ENCODE results near the gene MFSD6. TPM values are rescaled to one million over a fixed set of nuclear protein-coding genes. Genes with fewer than 3 reads are reported as not detected.

The MFSD6 gene
- total RNA-seq, 1 donor from 2014 or later = 0.37 TPM

DNA sequence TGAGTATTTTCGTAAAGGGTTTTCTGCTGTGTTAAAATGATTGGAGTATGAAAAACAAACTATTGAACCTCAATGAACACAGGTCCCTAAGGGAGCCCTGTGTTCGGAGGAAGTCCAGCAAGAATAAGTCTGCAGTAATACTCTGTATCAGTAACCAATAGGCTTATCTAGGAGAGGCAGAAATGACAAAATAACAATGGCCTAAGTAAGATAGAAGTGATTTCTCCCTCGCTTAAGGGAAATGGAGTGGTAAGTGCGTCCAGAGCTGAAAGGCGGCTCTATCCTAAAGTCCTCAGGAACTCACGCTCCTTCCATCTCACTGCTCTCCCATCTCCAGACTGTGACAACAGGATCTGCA is 29.3 kb upstream of the MFSD6 start:
- Histone ChIP-seq H3K27ac (no peak overlapping the region), H3K4me3 (no peak overlapping the region)

DNA sequence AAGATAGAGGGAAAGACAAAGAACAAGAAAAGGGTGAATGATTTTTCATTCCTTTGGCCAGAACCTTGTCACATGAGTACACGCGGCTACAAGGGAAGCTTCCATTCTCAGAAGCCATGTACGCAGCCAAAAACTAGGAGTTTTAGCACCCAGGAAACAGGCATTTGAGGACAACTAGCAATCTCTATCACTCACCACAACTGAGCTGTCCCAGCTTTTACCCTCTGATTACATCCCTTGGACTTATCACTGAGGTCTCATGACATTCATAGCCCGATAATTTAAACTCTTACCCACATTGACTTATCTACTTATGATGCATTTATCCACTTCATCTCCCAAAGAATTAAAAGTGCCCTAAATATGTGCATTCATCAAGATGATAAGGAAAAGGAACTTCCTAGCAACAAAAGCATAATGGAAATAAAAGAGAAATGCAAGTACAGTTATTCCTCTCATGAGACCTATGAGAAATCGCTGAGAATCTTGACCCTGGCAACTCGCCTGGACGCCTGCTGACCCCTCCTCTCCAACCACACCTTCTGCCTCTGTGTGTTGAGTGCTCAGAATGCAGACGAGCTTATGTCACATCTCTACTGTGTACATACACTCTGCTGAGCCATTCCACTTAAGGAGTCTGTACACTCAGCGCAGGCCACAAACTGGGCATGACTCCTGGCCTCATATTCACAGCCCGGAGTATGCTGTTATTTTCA is 28.7 kb upstream of the MFSD6 start:
- Mint-ChIP-seq H3K4me3 (no peak overlapping the region), H3K27me3 (ENCODE audit: insufficient read depth, low read depth) (no peaks in the 10 kb centered on the region), H3K27ac (no peak overlapping the region), H3K4me1 (no peaks in the 10 kb centered on the region), H3K36me3 (no peaks in the 10 kb centered on the region), H3K9me3 (no peaks in the 10 kb centered on the region)
- Histone ChIP-seq H3K4me3 (no peak overlapping the region), H2AFZ (replicated peaks) (peak overlapping the region; percentile 10), H3K9ac (no peak overlapping the region), H3K27me3 (no peaks in the 10 kb centered on the region), H4K20me1 (ENCODE audit: low read depth) (no peaks in the 10 kb centered on the region), H3K4me1 (no peaks in the 10 kb centered on the region), H3K36me3 (no peaks in the 10 kb centered on the region), H3K4me2 (no peak overlapping the region), H3K9me3 (ENCODE audit: low read depth) (no peaks in the 10 kb centered on the region), H3K79me2 (ENCODE audit: low read depth) (no peaks in the 10 kb centered on the region), H3K27ac (no peak overlapping the region), H3F3A (ENCODE audit: low read depth) (no peaks in the 10 kb centered on the region)
- TF ChIP-seq EZH2 (IDR thresholded peaks at IDR 0.05) = no peak
- TF ChIP-seq EZH2phosphoT487 (IDR thresholded peaks at IDR 0.05) = no peak
- TF ChIP-seq, protein P1, sequence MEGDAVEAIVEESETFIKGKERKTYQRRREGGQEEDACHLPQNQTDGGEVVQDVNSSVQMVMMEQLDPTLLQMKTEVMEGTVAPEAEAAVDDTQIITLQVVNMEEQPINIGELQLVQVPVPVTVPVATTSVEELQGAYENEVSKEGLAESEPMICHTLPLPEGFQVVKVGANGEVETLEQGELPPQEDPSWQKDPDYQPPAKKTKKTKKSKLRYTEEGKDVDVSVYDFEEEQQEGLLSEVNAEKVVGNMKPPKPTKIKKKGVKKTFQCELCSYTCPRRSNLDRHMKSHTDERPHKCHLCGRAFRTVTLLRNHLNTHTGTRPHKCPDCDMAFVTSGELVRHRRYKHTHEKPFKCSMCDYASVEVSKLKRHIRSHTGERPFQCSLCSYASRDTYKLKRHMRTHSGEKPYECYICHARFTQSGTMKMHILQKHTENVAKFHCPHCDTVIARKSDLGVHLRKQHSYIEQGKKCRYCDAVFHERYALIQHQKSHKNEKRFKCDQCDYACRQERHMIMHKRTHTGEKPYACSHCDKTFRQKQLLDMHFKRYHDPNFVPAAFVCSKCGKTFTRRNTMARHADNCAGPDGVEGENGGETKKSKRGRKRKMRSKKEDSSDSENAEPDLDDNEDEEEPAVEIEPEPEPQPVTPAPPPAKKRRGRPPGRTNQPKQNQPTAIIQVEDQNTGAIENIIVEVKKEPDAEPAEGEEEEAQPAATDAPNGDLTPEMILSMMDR (IDR thresholded peaks at IDR 0.05) = no peak
- no peak for DNase-seq (ENCODE audit: low spot score)

More for the DNA sequence above, 29.3 kb upstream of the MFSD6 start:
- Histone ChIP-seq H2AFZ (replicated peaks) (peak overlapping the region; percentile 10), H3K9ac (no peak overlapping the region), H3K36me3 (no peaks in the 10 kb centered on the region), H3K27me3 (no peaks in the 10 kb centered on the region), H3K9me3 (ENCODE audit: low read depth) (no peaks in the 10 kb centered on the region), H3K79me2 (ENCODE audit: low read depth) (no peaks in the 10 kb centered on the region), H3K4me2 (no peak overlapping the region), H3K4me1 (no peaks in the 10 kb centered on the region), H3F3A (ENCODE audit: low read depth) (no peaks in the 10 kb centered on the region), H4K20me1 (ENCODE audit: low read depth) (no peaks in the 10 kb centered on the region)
- TF ChIP-seq, protein P1 (IDR thresholded peaks at IDR 0.05) = no peak
- TF ChIP-seq EZH2phosphoT487 (IDR thresholded peaks at IDR 0.05) = no peak
- no peak for TF ChIP-seq EZH2 (IDR thresholded peaks at IDR 0.05)
- no peaks in the 10 kb centered on the region for H3K9me3 Mint-ChIP-seq
- H3K36me3 Mint-ChIP-seq = no peaks in the 10 kb centered on the region
- no peak overlapping the region for H3K27ac Mint-ChIP-seq
- no peaks in the 10 kb centered on the region for H3K27me3 Mint-ChIP-seq (ENCODE audit: insufficient read depth, low read depth)
- no peak overlapping the region for H3K4me3 Mint-ChIP-seq
- no peak for DNase-seq (ENCODE audit: low spot score)
- H3K4me1 Mint-ChIP-seq = no peaks in the 10 kb centered on the region

DNA sequence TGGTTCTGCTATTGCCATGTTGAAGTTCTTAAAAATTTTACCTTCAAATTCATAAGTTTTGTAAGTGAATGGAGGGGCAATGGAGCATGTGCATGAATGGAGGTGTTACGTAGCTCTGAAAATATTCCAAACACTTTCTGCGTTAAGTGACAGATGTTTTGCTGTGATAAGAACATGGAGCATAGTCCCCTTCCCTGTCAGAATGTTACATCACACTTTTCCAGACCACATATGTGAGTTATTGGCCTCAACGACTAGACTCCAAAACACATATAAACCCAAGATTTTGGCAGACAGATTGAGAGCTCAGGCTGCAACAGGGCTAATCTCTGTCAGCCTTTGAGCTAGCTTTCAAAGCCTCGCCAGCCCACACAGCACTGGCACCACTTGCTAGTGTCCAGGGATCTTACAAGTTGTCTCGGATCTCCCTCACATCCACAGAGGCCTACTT is 27.2 kb upstream of the MFSD6 start:
- no peaks in the 10 kb centered on the region for H3K4me1 ChIP-seq
- H3K27ac ChIP-seq = no peak overlapping the region
- no peaks in the 10 kb centered on the region for H3K36me3 Mint-ChIP-seq
- H3K9ac ChIP-seq = no peak overlapping the region
- no peaks in the 10 kb centered on the region for H3K27me3 Mint-ChIP-seq (ENCODE audit: insufficient read depth, low read depth)
- no peak overlapping the region for H3K4me3 Mint-ChIP-seq
- H4K20me1 ChIP-seq (ENCODE audit: low read depth) = no peaks in the 10 kb centered on the region
- no peaks in the 10 kb centered on the region for H3K9me3 Mint-ChIP-seq
- no peaks in the 10 kb centered on the region for H3K79me2 ChIP-seq (ENCODE audit: low read depth)
- no peaks in the 10 kb centered on the region for H3K9me3 ChIP-seq (ENCODE audit: low read depth)
- no peaks in the 10 kb centered on the region for H3K36me3 ChIP-seq
- H3K4me1 Mint-ChIP-seq = no peaks in the 10 kb centered on the region
- no peaks in the 10 kb centered on the region for H3F3A ChIP-seq (ENCODE audit: low read depth)
- no peak overlapping the region for H3K4me2 ChIP-seq
- no peak overlapping the region for H3K4me3 ChIP-seq
- TF ChIP-seq, protein P1 (IDR thresholded peaks at IDR 0.05) = no peak
- TF ChIP-seq EZH2 (IDR thresholded peaks at IDR 0.05) = no peak
- no peak for TF ChIP-seq EZH2phosphoT487 (IDR thresholded peaks at IDR 0.05)
- DNase-seq (ENCODE audit: low spot score) = no peak
- no peaks in the 10 kb centered on the region for H3K27me3 ChIP-seq
- H2AFZ ChIP-seq (replicated peaks) = no peak overlapping the region
- no peak overlapping the region for H3K27ac Mint-ChIP-seq
